Muscle layer of duodenum (tissue), 2 donors: ENCODE data around the gene GATA5.

Experiments used
- H3K27ac ChIP-seq: one replicate; pipeline ENCODE4 v1.7.0; 2013; ENCODE audit warnings: mild to moderate bottlenecking, low read length
- H3K27me3 ChIP-seq: one replicate; pipeline ENCODE4 v1.7.0; 2013; ENCODE audit warnings: low read depth, mild to moderate bottlenecking, control low read depth, low read length
- H3K36me3 ChIP-seq, 2 donors: one replicate each; pipeline ENCODE4 v1.7.0; 2013; ENCODE audit warnings: low read length in 2 of 2, control low read depth in 1 of 2, mild to moderate bottlenecking in 1 of 2; ENCODE audit not compliant: insufficient read depth in 2 of 2, control insufficient read depth in 1 of 2
- H3K4me1 ChIP-seq, 2 donors: one replicate each; pipeline ENCODE4 v1.7.0; 2013; ENCODE audit warnings: low read length in 2 of 2, mild to moderate bottlenecking in 2 of 2, control low read depth in 1 of 2, moderate library complexity in 1 of 2; ENCODE audit not compliant: insufficient read depth in 2 of 2, control insufficient read depth in 1 of 2
- H3K4me3 ChIP-seq, 2 donors: one replicate each; pipeline ENCODE4 v1.7.0; 2013; ENCODE audit warnings: low read length in 2 of 2, low read depth in 1 of 2, mild to moderate bottlenecking in 1 of 2
- H3K9me3 ChIP-seq, 2 donors: one replicate each; pipeline ENCODE4 v1.7.0; 2013; ENCODE audit warnings: low read length in 2 of 2, control low read depth in 1 of 2, mild to moderate bottlenecking in 1 of 2; ENCODE audit not compliant: control insufficient read depth in 1 of 2
- donor health status: healthy.

GATA5 gene

GRCh38 chr20:62458275-62459251 is 17.2 kb downstream of the GATA5 start:
- Histone ChIP-seq H3K36me3 (no peaks in the 10 kb centered on the region), H3K4me3 (no peak overlapping the region), H3K27me3 (no peaks in the 10 kb centered on the region), H3K27ac (no peak overlapping the region), H3K4me1 (no peaks in the 10 kb centered on the region), H3K9me3 (no peaks in the 10 kb centered on the region)

GRCh38 chr20:62457831-62458230 is 18.0 kb downstream of the GATA5 start:
- Histone ChIP-seq H3K27me3 (no peaks in the 10 kb centered on the region), H3K4me1 (no peaks in the 10 kb centered on the region), H3K27ac (no peak overlapping the region), H3K36me3 (no peaks in the 10 kb centered on the region), H3K4me3 (no peak overlapping the region), H3K9me3 (no peaks in the 10 kb centered on the region)

GRCh38 chr20:62457098-62457497 is 18.7 kb downstream of the GATA5 start:
- H3K9me3 ChIP-seq: no peaks in the 10 kb centered on the region
- no peaks in the 10 kb centered on the region for H3K4me1 ChIP-seq
- H3K36me3 ChIP-seq: no peaks in the 10 kb centered on the region
- H3K27me3 ChIP-seq: no peaks in the 10 kb centered on the region
- H3K27ac ChIP-seq: no peak overlapping the region
- no peak overlapping the region for H3K4me3 ChIP-seq

GRCh38 chr20:62455929-62456328 is 19.9 kb downstream of the GATA5 start:
- no peaks in the 10 kb centered on the region for H3K36me3 ChIP-seq
- H3K27me3 ChIP-seq: no peaks in the 10 kb centered on the region
- H3K9me3 ChIP-seq: no peaks in the 10 kb centered on the region
- H3K27ac ChIP-seq: no peak overlapping the region
- no peaks in the 10 kb centered on the region for H3K4me1 ChIP-seq
- no peak overlapping the region for H3K4me3 ChIP-seq

GRCh38 chr20:62454904-62455636 is 20.7 kb downstream of the GATA5 start:
- no peaks in the 10 kb centered on the region for H3K4me1 ChIP-seq
- no peaks in the 10 kb centered on the region for H3K27me3 ChIP-seq
- no peak overlapping the region for H3K27ac ChIP-seq
- H3K4me3 ChIP-seq: no peak overlapping the region
- H3K36me3 ChIP-seq: no peaks in the 10 kb centered on the region
- no peaks in the 10 kb centered on the region for H3K9me3 ChIP-seq

GRCh38 chr20:62453186-62453808 is 22.5 kb downstream of the GATA5 start:
- H3K27me3 ChIP-seq: no peaks in the 10 kb centered on the region
- H3K4me3 ChIP-seq: no peak overlapping the region
- H3K27ac ChIP-seq: no peak overlapping the region
- H3K36me3 ChIP-seq: no peaks in the 10 kb centered on the region
- H3K9me3 ChIP-seq: no peaks in the 10 kb centered on the region
- no peaks in the 10 kb centered on the region for H3K4me1 ChIP-seq

- Histone ChIP-seq H3K9me3 (no peaks in the 10 kb centered on the region), H3K36me3 (no peaks in the 10 kb centered on the region), H3K4me1 (no peaks in the 10 kb centered on the region), H3K27me3 (no peaks in the 10 kb centered on the region), H3K4me3 (no peak overlapping the region), H3K27ac (no peak overlapping the region)
Measured at GRCh38 chr20:62452475-62453095, 23.2 kb downstream of the GATA5 start.

GRCh38 chr20:62451970-62452369 is 23.8 kb downstream of the GATA5 start:
- H3K4me3 ChIP-seq: no peak overlapping the region
- H3K36me3 ChIP-seq: no peaks in the 10 kb centered on the region
- H3K9me3 ChIP-seq: no peaks in the 10 kb centered on the region
- H3K27ac ChIP-seq: no peak overlapping the region
- H3K4me1 ChIP-seq: no peaks in the 10 kb centered on the region
- H3K27me3 ChIP-seq: no peaks in the 10 kb centered on the region

GRCh38 chr20:62451156-62451767 is 24.5 kb downstream of the GATA5 start:
- Histone ChIP-seq H3K27ac (no peak overlapping the region), H3K27me3 (no peaks in the 10 kb centered on the region), H3K4me3 (no peak overlapping the region), H3K9me3 (no peaks in the 10 kb centered on the region), H3K36me3 (no peaks in the 10 kb centered on the region), H3K4me1 (no peaks in the 10 kb centered on the region)

GRCh38 chr20:62449951-62450691 is 25.7 kb downstream of the GATA5 start:
- H3K27ac ChIP-seq: no peak overlapping the region
- no peak overlapping the region for H3K4me3 ChIP-seq
- H3K4me1 ChIP-seq: no peaks in the 10 kb centered on the region
- H3K9me3 ChIP-seq: no peaks in the 10 kb centered on the region
- H3K27me3 ChIP-seq: no peaks in the 10 kb centered on the region
- no peaks in the 10 kb centered on the region for H3K36me3 ChIP-seq
